Kidney (tissue), 14 donors: ENCODE data around the gene CST6. TPM values are rescaled to one million over a fixed set of nuclear protein-coding genes. Genes with fewer than 3 reads are reported as not detected.

Experiments
- DNase-seq, 5 donors: peaks; one replicate each; pipeline ENCODE4 v3.0.0-alpha.2; 2013 to 2020
- FAIRE-seq: peaks from 2 replicates; lab custom pipeline; 2012; peaks lifted over from hg19 to GRCh38; lab: Jason Lieb, UNC
- H3K27ac ChIP-seq, 2 donors: one replicate each; pipeline ENCODE4 v1.7.0; 2013; ENCODE audit warnings: low read depth in 2 of 2, low read length in 2 of 2, inconsistent platforms in 1 of 2
- H3K27me3 ChIP-seq: one replicate; pipeline ENCODE4 v1.7.1; 2013; ENCODE audit warnings: low read length, inconsistent platforms; ENCODE audit not compliant: control insufficient read depth, insufficient read depth
- H3K36me3 ChIP-seq, 3 donors: one replicate each; pipeline versions ENCODE4 v1.7.0 to v1.7.1; 2013; ENCODE audit warnings: low read length in 3 of 3, control low read depth in 1 of 3, inconsistent platforms in 1 of 3; ENCODE audit not compliant: insufficient read depth in 3 of 3, control insufficient read depth in 2 of 3
- H3K4me1 ChIP-seq, 3 donors: one replicate each; pipeline versions ENCODE4 v1.7.0 to v1.7.1; 2013; ENCODE audit warnings: low read length in 3 of 3, inconsistent platforms in 1 of 3, low read depth in 1 of 3; ENCODE audit not compliant: control insufficient read depth in 2 of 3, insufficient read depth in 2 of 3
- H3K4me3 ChIP-seq, 3 donors: one replicate each; pipeline versions ENCODE4 v1.7.0 to v1.8.1; 2013; ENCODE audit warnings: low read length in 3 of 3, control low read depth in 1 of 3, inconsistent platforms in 1 of 3
- H3K9ac ChIP-seq, 3 donors: one replicate each; pipeline versions ENCODE4 v1.7.0 to v1.7.1; 2013; ENCODE audit warnings: low read length in 3 of 3, control low read depth in 1 of 3, inconsistent platforms in 1 of 3
- H3K9me3 ChIP-seq, 3 donors: one replicate each; pipeline versions ENCODE4 v1.7.0 to v1.7.1; 2013; ENCODE audit warnings: low read length in 3 of 3, control low read depth in 1 of 3, inconsistent platforms in 1 of 3; ENCODE audit not compliant: control insufficient read depth in 2 of 3, insufficient read depth in 1 of 3
- CTCF ChIP-seq: IDR thresholded peaks from 3 replicates; pipeline ENCODE4 v1.5.1; 2012; ENCODE audit warnings: mild to moderate bottlenecking, moderate library complexity, borderline replicate concordance; ENCODE audit not compliant: insufficient read depth; ENCODE audit errors: extremely low read depth
- intact Hi-C: fragments of 100-400 bp; cut with DNase I; formaldehyde crosslinking; loops from one replicate; pipeline ENCODE4 v1.11.1; 2022
- polyA plus RNA-seq: library from polyadenylated mRNA; stranded (reverse); fragments of 350-450 nt; fragmentation: Illumina TruSeq; extraction: RNeasy Lipid Tissue Mini Kit (QIAGEN cat#74804); gene quantifications from one replicate; pipeline ENCODE4 v1.2.3, GENCODE V29; 2014; ENCODE audit warnings: low read depth, low replicate concordance; ENCODE audit not compliant: insufficient read depth
- total RNA-seq: library from RNA; stranded (reverse); fragmentation: NEBNext Ultra II Directional; extraction: Animal tissue kit (Norgen Biotek cat#: 25700); gene quantifications from one replicate; pipeline ENCODE4 v1.2.1, GENCODE V29; 2021
- donor health status: control.
- donor health status: control.
- donor health status: control.
- donor health status: control.
- donor health status: control.
- donor health status: DM: yes; HTN: yes; CAD: no.
- donor health status: Normal renal cell carcinoma (clear cell type).

Gene CST6
- total and polyA plus RNA-seq, 2 donors from 2014 or later, result 1.2 to 5.9 TPM

- peaks cover 0 to 3% (median 0%) of the 10 kb centered on the region in 3 donors for H3K4me1 ChIP-seq
- H3K36me3 ChIP-seq, result no peaks in the 10 kb centered on the region
- intact Hi-C loops, result no loop called here
- FAIRE-seq (no peak), DNase-seq (peak in 4 of 5 donors; percentile 34 to 79 (median 59))
- no peak overlapping the region for H3K4me3 ChIP-seq
- no peaks in the 10 kb centered on the region for H3K9me3 ChIP-seq
- no peak overlapping the region for H3K9ac ChIP-seq
- TF ChIP-seq CTCF, result no peak
- H3K27ac ChIP-seq, result no peak overlapping the region
- peaks cover 9% of the 10 kb centered on the region for H3K27me3 ChIP-seq
Observed at GRCh38 chr11:66011239-66011784, 496 bp upstream of the CST6 start.

GRCh38 chr11:66012371-66012945 is 650 bp downstream of the CST6 start:
- no peak overlapping the region for H3K9ac ChIP-seq
- peaks cover 0 to 3% (median 0%) of the 10 kb centered on the region in 3 donors for H3K4me1 ChIP-seq
- H3K36me3 ChIP-seq, result no peaks in the 10 kb centered on the region
- DNase-seq, result peak in 1 of 5 donors; percentile 64
- H3K27ac ChIP-seq, result no peak overlapping the region
- no peak for TF ChIP-seq CTCF
- H3K4me3 ChIP-seq, result no peak overlapping the region
- no peak for FAIRE-seq
- intact Hi-C loops, result no loop called here
- H3K27me3 ChIP-seq, result peaks cover 9% of the 10 kb centered on the region
- H3K9me3 ChIP-seq, result no peaks in the 10 kb centered on the region

- Histone ChIP-seq H3K36me3 (no peaks in the 10 kb centered on the region), H3K27ac (no peak overlapping the region), H3K4me3 (no peak overlapping the region), H3K9me3 (no peaks in the 10 kb centered on the region), H3K27me3 (peaks cover 9% of the 10 kb centered on the region), H3K4me1 (peaks cover 0 to 3% (median 0%) of the 10 kb centered on the region in 3 donors), H3K9ac (no peak overlapping the region)
- TF ChIP-seq CTCF, result no peak
- DNase-seq (peak in 1 of 5 donors; percentile 55), FAIRE-seq (no peak)
- intact Hi-C loops, result no loop called here
Observed at GRCh38 chr11:66012946-66013761, 1.3 kb downstream of the CST6 start.
